K562 (cell line): ENCODE results near the gene GAPVD1. TPM values are rescaled to one million over a fixed set of nuclear protein-coding genes. Genes with fewer than 3 reads are reported as not detected.

ENCODE experiments used
- ATAC-seq: fragments of 200-7000 bp; cut with Tn5 transposase; 3 replicates; pipeline ENCODE4 v1.9.1; 2020; ENCODE audit warnings: moderate library complexity
- BruUV-seq: library from RNA; stranded (reverse); fragments of 400-500 nt; replicated peaks from 2 replicates; lab custom pipeline; 2021; lab: Mats Ljungman, UMichigan
- CTCF ChIA-PET: fragments of 300-600 bp; formaldehyde crosslinking; extraction: SDS; loops from one replicate; lab custom pipeline; 2021; ENCODE audit warnings: low intra/inter-chr PET ratio; lab: Yijun Ruan, JAX
- POLR2A ChIA-PET: fragments of 300-600, 350-650 bp; sonication (Branson Sonifier 250); formaldehyde crosslinking; extraction: SDS; loops from one replicate; lab custom pipeline; 2021; ENCODE audit warnings: antibody characterized with exemption, inconsistent platforms; lab: Yijun Ruan, JAX
- DNase-seq, 4 experiments: peaks; one replicate each; pipeline versions ENCODE4 v3.0.0 to v3.0.0-alpha.2; 2011 to 2018; ENCODE audit warnings: low spot score in 3 of 4, mixed read lengths in 3 of 4; ENCODE audit errors: extremely low read depth in 1 of 4
- FAIRE-seq: peaks from 2 replicates; lab custom pipeline; 2011; peaks lifted over from hg19 to GRCh38; lab: Jason Lieb, UNC
- H2AFZ ChIP-seq: 2 replicates; pipeline ENCODE4 v1.6.0; 2011; ENCODE audit warnings: low read depth, low read length, control low read depth, inconsistent platforms
- H3K27ac ChIP-seq: fragments of 200-600 bp; 3 replicates; pipeline ENCODE4 v1.8.0; 2011; ENCODE audit warnings: low read depth, mild to moderate bottlenecking, control low read depth, inconsistent platforms, low read length, moderate library complexity, mixed read lengths; ENCODE audit errors: extremely low read depth
- H3K27me3 ChIP-seq, 2 experiments: fragments of 300-600 bp in 1 of 2; 2 replicates in 1 of 2; 3 replicates in 1 of 2; pipeline versions ENCODE4 v1.6.0 to v1.8.0; 2011; ENCODE audit warnings: inconsistent platforms in 2 of 2, low read length in 2 of 2, mild to moderate bottlenecking in 1 of 2, mixed read lengths in 1 of 2, moderate library complexity in 1 of 2; ENCODE audit not compliant: control insufficient read depth in 2 of 2, insufficient read depth in 2 of 2
- H3K36me3 ChIP-seq: fragments of 300-600 bp; 3 replicates; pipeline ENCODE4 v1.8.0; 2011; ENCODE audit warnings: mild to moderate bottlenecking, low read length, inconsistent platforms; ENCODE audit not compliant: control insufficient read depth, insufficient read depth
- H3K4me1 ChIP-seq, 2 experiments: fragments of 200-600 bp in 1 of 2; replicated peaks in 1 of 2; 2 replicates in 1 of 2; 3 replicates in 1 of 2; pipeline versions ENCODE4 v1.5.1 to v1.8.0; 2011; ENCODE audit warnings: inconsistent platforms in 2 of 2, low read length in 2 of 2, mild to moderate bottlenecking in 1 of 2, mixed read lengths in 1 of 2, moderate library complexity in 1 of 2; ENCODE audit not compliant: control insufficient read depth in 2 of 2, insufficient read depth in 2 of 2
- H3K4me2 ChIP-seq: 2 replicates; pipeline ENCODE4 v1.6.1; 2011; ENCODE audit warnings: low read length, control low read depth, inconsistent platforms, mixed read lengths; ENCODE audit not compliant: insufficient read depth
- H3K4me3 ChIP-seq: fragments of 200-600 bp; sonication (generic), shearing (Covaris generic); 2 replicates; pipeline ENCODE4 v1.5.1; 2016; ENCODE audit warnings: control low read depth, inconsistent platforms
- H3K79me2 ChIP-seq: fragments of 200-600 bp; 3 replicates; pipeline ENCODE4 v1.8.0; 2011; ENCODE audit warnings: low read length, inconsistent platforms; ENCODE audit not compliant: control insufficient read depth, insufficient read depth
- H3K9ac ChIP-seq, 2 experiments: 2 replicates each; pipeline versions ENCODE4 v1.6.0 to v1.6.1; 2011; ENCODE audit warnings: low read depth in 2 of 2, low read length in 2 of 2, control low read depth in 1 of 2, inconsistent platforms in 1 of 2, mild to moderate bottlenecking in 1 of 2, mixed read lengths in 1 of 2; ENCODE audit not compliant: insufficient read depth in 1 of 2
- H3K9me1 ChIP-seq: one replicate; pipeline ENCODE4 v1.6.0; 2011; ENCODE audit warnings: inconsistent platforms, mild to moderate bottlenecking, low read length, moderate library complexity; ENCODE audit not compliant: control insufficient read depth, insufficient read depth
- H3K9me3 ChIP-seq: replicated peaks from 2 replicates; pipeline ENCODE4 v1.5.1; 2011; ENCODE audit warnings: low read depth, low read length, inconsistent platforms; ENCODE audit not compliant: control insufficient read depth, insufficient read depth
- H4K20me1 ChIP-seq: replicated peaks from 2 replicates; pipeline ENCODE4 v1.6.1; 2011; ENCODE audit warnings: low read length, inconsistent platforms, mixed read lengths; ENCODE audit not compliant: control insufficient read depth, insufficient read depth
- ADNP ChIP-seq: fragments of 200-800 bp; sonication (Bioruptor generic); IDR thresholded peaks from 2 replicates; pipeline ENCODE4 v1.6.1; 2016; ENCODE audit warnings: missing genetic modification characterization, missing compliant biosample characterization
- ATF3 ChIP-seq, 2 experiments: fragments of 450-650 bp in 1 of 2; sonication (generic) in 1 of 2; formaldehyde crosslinking in 1 of 2; IDR thresholded peaks in 1 of 2; conservative IDR thresholded peaks in 1 of 2; 2 replicates each; pipeline versions ENCODE4 v1.6.1 to v1.8.1; 2016 to 2023; ENCODE audit warnings: mild to moderate bottlenecking in 2 of 2, moderate library complexity in 2 of 2, inconsistent platforms in 1 of 2, missing genetic modification reagents in 1 of 2
- CHD2 ChIP-seq: IDR thresholded peaks from 2 replicates; pipeline ENCODE4 v1.6.1; 2011; ENCODE audit warnings: low read depth, low read length
- E2F1 ChIP-seq: sonication (generic); formaldehyde crosslinking; IDR thresholded peaks from 2 replicates; pipeline ENCODE4 v1.8.1; 2023; ENCODE audit warnings: mild to moderate bottlenecking, missing genetic modification reagents, moderate library complexity
- E2F6 ChIP-seq, 2 experiments: IDR thresholded peaks; 2 replicates each; pipeline ENCODE4 v1.6.1; 2011; ENCODE audit warnings: borderline replicate concordance in 1 of 2, control low read depth in 1 of 2, low read depth in 1 of 2, low read length in 1 of 2, mild to moderate bottlenecking in 1 of 2, mixed read lengths in 1 of 2, moderate library complexity in 1 of 2; ENCODE audit not compliant: insufficient read depth in 1 of 2, insufficient read length in 1 of 2, poor library complexity in 1 of 2, severe bottlenecking in 1 of 2; ENCODE audit errors: extremely low read depth in 1 of 2
- ELF1 ChIP-seq: fragments of 200-800 bp; sonication (Bioruptor generic); IDR thresholded peaks from 2 replicates; pipeline ENCODE4 v1.6.1; 2016; ENCODE audit warnings: missing genetic modification characterization, missing compliant biosample characterization
- HMGXB4 ChIP-seq: sonication (generic); formaldehyde crosslinking; IDR thresholded peaks from 2 replicates; pipeline ENCODE4 v1.8.1; 2023; ENCODE audit warnings: mild to moderate bottlenecking, missing genetic modification reagents
- ILK ChIP-seq: fragments of 450-650 bp; IDR thresholded peaks from 2 replicates; pipeline ENCODE4 v1.6.1; 2016; ENCODE audit warnings: missing genetic modification characterization, low read depth, mild to moderate bottlenecking, missing compliant biosample characterization, moderate library complexity, borderline replicate concordance
- NONO ChIP-seq, 2 experiments: fragments of 200-400 bp in 1 of 2; fragments of 450-650 bp in 1 of 2; formaldehyde crosslinking in 1 of 2; IDR thresholded peaks; 2 replicates each; pipeline ENCODE4 v1.6.1; 2017; ENCODE audit warnings: low read depth in 2 of 2, mild to moderate bottlenecking in 2 of 2, moderate library complexity in 2 of 2, low read length in 1 of 2
- POLR2AphosphoS2 ChIP-seq: IDR thresholded peaks from 2 replicates; pipeline ENCODE4 v1.6.1; 2012; ENCODE audit warnings: low read length, improper control_type of control experiment
- SAFB2 ChIP-seq: fragments of 200-400 bp; formaldehyde crosslinking; IDR thresholded peaks from 2 replicates; pipeline ENCODE4 v1.6.1; 2018; ENCODE audit warnings: borderline replicate concordance, low read length, low read depth, moderate library complexity; ENCODE audit not compliant: severe bottlenecking
- USF1 ChIP-seq: sonication (generic); formaldehyde crosslinking; IDR thresholded peaks from 2 replicates; pipeline ENCODE4 v1.9.0; 2022; ENCODE audit warnings: mild to moderate bottlenecking, missing genetic modification reagents
- ZNF165 ChIP-seq: fragments of 250-450 bp; sonication (Bioruptor Pico); IDR thresholded peaks from 2 replicates; pipeline ENCODE4 v1.4.0; 2020; ENCODE audit warnings: borderline replicate concordance
- WGBS: fragments of 100-300 bp; shearing (Covaris generic); methylation state at CpG from one replicate; pipeline ENCODE4 v1.1.6; 2016; ENCODE audit warnings: low coverage, mixed read lengths; ENCODE audit not compliant: insufficient coverage; ENCODE audit errors: missing lambda C conversion rate; 5-methylcytosine and 5-hydroxymethylcytosine counted together
- in situ Hi-C: fragments of 300-500 bp; cut with MboI; formaldehyde crosslinking; loops from 4 replicates; pipeline ENCODE4 v1.15.0; 2018; ENCODE audit warnings: inconsistent platforms, mixed read lengths
- intact Hi-C: fragments of 100-400 bp; cut with micrococcal nuclease; formaldehyde crosslinking; loops from 2 replicates; pipeline ENCODE4 v1.14.2; 2022
- polyA plus RNA-seq, 8 experiments: library from polyadenylated mRNA; depleted of rRNA in 4 of 8; stranded (reverse) in 5 of 8; unstranded in 3 of 8; fragments of >200 nt; fragmentation: Nextera tagmentation in 2 of 8; fragmentation: Illumina TruSeq in 1 of 8; extraction: Ambion mirVana in 2 of 8; extraction: Trizol in 1 of 8; gene quantifications; 2 replicates each; pipeline versions ENCODE4 v1.2.1 to v1.2.3, GENCODE V29; 2011 to 2014; ENCODE audit warnings: inconsistent platforms in 1 of 8, missing spikeins in 1 of 8
- total RNA-seq, 7 experiments: library from RNA; depleted of rRNA in 6 of 7; stranded (reverse); fragments of >200 nt in 6 of 7; fragmentation: Illumina TruSeq in 2 of 7; extraction: Trizol in 2 of 7; gene quantifications; 2 replicates each; pipeline versions ENCODE4 v1.2.1 to v1.2.3, GENCODE V29; 2011 to 2021; ENCODE audit warnings: low replicate concordance in 1 of 7

GAPVD1 gene
- total and polyA plus RNA-seq, 9 of the 15 experiments (the other 6 are each of a cell fraction or from before 2014, with no cell fraction given) = 9.5 to 66.1 (median 45.5) TPM

- no peaks in the 10 kb centered on the region for H3K9me1 ChIP-seq
- no TSS peak for BruUV-seq
- no peak overlapping the region for H3K27ac ChIP-seq
- ATAC-seq (no peak), DNase-seq (no peak), FAIRE-seq (no peak)
- no peaks in the 10 kb centered on the region for H3K9me3 ChIP-seq
- POLR2A ChIA-PET = interaction anchor here (0.6 kb wide), 1 partner anchor 832 kb away, joined by 3 read pairs; no protein-coding TSS in a partner anchor
- H3K4me1 ChIP-seq = peaks cover 6 to 14% of the 10 kb centered on the region in 2 experiments; a peak in 4 of 5 replicates
- CTCF ChIA-PET = no interaction called here
- 25% methylated on average over 5 of the region's 5 CpGs for WGBS
- no peak overlapping the region for H3K4me3 ChIP-seq
- in situ Hi-C loops (no loop called here), intact Hi-C loops (no loop called here)
- H3K4me2 ChIP-seq = no peak overlapping the region
- no peaks in the 10 kb centered on the region for H3K36me3 ChIP-seq
- H2AFZ ChIP-seq = peak overlapping the region; percentile 78
- H4K20me1 ChIP-seq = no peaks in the 10 kb centered on the region
- no peaks in the 10 kb centered on the region for H3K27me3 ChIP-seq
- no peak overlapping the region for H3K9ac ChIP-seq
- H3K79me2 ChIP-seq = no peaks in the 10 kb centered on the region
- TF ChIP-seq POLR2AphosphoS2 = no peak
- TF ChIP-seq CHD2 = no peak
- no peak for TF ChIP-seq E2F1
- no peak for TF ChIP-seq HMGXB4 (CRISPR knock-in tag)
- TF ChIP-seq USF1 (CRISPR knock-in tag) = no peak
- TF ChIP-seq ILK (tag) = no peak
- TF ChIP-seq SAFB2 = no peak
- no peak for TF ChIP-seq ADNP (tag)
- no peak for TF ChIP-seq ZNF165 (CRISPR knock-in tag)
- no peak for TF ChIP-seq ATF3 (IDR thresholded peaks at IDR 0.05)
- no peak for TF ChIP-seq ATF3 (CRISPR knock-in tag; conservative IDR thresholded peaks at IDR 0.05)
- TF ChIP-seq ELF1 (tag) = no peak
- no peak for TF ChIP-seq NONO (IDR thresholded peaks at IDR 0.05; ENCODE audit: low read depth in 2 of 2, low read length in 1 of 2)
- TF ChIP-seq E2F6 (IDR thresholded peaks at IDR 0.05; ENCODE audit: borderline replicate concordance in 1 of 2, extremely low read depth in 1 of 2, insufficient read depth in 1 of 2, insufficient read length in 1 of 2, low read depth in 1 of 2, low read length in 1 of 2, poor library complexity in 1 of 2, severe bottlenecking in 1 of 2) = no peak
These were observed 117.6 kb downstream of the GAPVD1 start for GRCh38 chr9:125379208-125379607.
